Smooth muscle cell (in vitro differentiated cells): ENCODE measurements around the gene NARF. TPM values are rescaled to one million over a fixed set of nuclear protein-coding genes. Genes with fewer than 3 reads are reported as not detected.
A peak's percentile ranks its signal among the peaks of the same experiment; 100 is the strongest.

Experiments
- DNase-seq: peaks from one replicate; lab custom pipeline; 2025; ENCODE audit not compliant: unreplicated experiment; lab: John Stamatoyannopoulos, UW
- H2AFZ ChIP-seq: fragments of 200-600 bp; sonication (generic); 2 replicates; pipeline ENCODE4 v1.6.0; 2016; ENCODE audit warnings: antibody characterized with exemption, low read depth, mild to moderate bottlenecking
- H3F3A ChIP-seq: fragments of 200-600 bp; sonication (generic); 2 replicates; pipeline ENCODE4 v1.6.0; 2017; ENCODE audit warnings: antibody characterized with exemption, low read depth
- H3K27ac ChIP-seq: fragments of 200-600 bp; sonication (generic); 2 replicates; pipeline ENCODE4 v1.5.1; 2016; ENCODE audit warnings: low read depth, mild to moderate bottlenecking
- H3K27me3 ChIP-seq: fragments of 200-600 bp; sonication (generic); 2 replicates; pipeline ENCODE4 v1.6.1; 2016; ENCODE audit warnings: low read depth, mild to moderate bottlenecking
- H3K36me3 ChIP-seq: fragments of 200-600 bp; sonication (generic); 2 replicates; pipeline ENCODE4 v1.5.1; 2016; ENCODE audit warnings: low read depth
- H3K4me1 ChIP-seq: fragments of 200-600 bp; sonication (generic); 2 replicates; pipeline ENCODE4 v1.5.1; 2016; ENCODE audit warnings: low read depth
- H3K4me2 ChIP-seq: fragments of 200-600 bp; sonication (generic); 2 replicates; pipeline ENCODE4 v1.6.0; 2016; ENCODE audit warnings: mild to moderate bottlenecking
- H3K4me3 ChIP-seq: fragments of 200-600 bp; sonication (generic); 2 replicates; pipeline ENCODE4 v1.5.1; 2016; ENCODE audit warnings: mild to moderate bottlenecking
- H3K79me2 ChIP-seq: fragments of 200-600 bp; sonication (generic); 2 replicates; pipeline ENCODE4 v1.6.0; 2016; ENCODE audit warnings: low read depth, mild to moderate bottlenecking
- H3K9ac ChIP-seq: fragments of 200-600 bp; sonication (generic); 2 replicates; pipeline ENCODE4 v1.6.0; 2016; ENCODE audit warnings: low read depth
- H3K9me3 ChIP-seq: fragments of 200-600 bp; sonication (generic); replicated peaks from 2 replicates; pipeline ENCODE4 v1.5.1; 2016; ENCODE audit warnings: low read depth
- H4K20me1 ChIP-seq: fragments of 200-600 bp; sonication (generic); 2 replicates; pipeline ENCODE4 v1.6.0; 2016; ENCODE audit warnings: low read depth
- WGBS: methylation state at CpG from one replicate; pipeline ENCODE4 v1.1.7; 2016; ENCODE audit warnings: low lambda C conversion rate; 5-methylcytosine and 5-hydroxymethylcytosine counted together
- polyA plus RNA-seq: library from polyadenylated mRNA; unstranded; fragments of >200 nt; fragmentation: Nextera tagmentation; extraction: Ambion mirVana; gene quantifications from 2 replicates; pipeline ENCODE4 v1.2.1, GENCODE V29; 2016
- total RNA-seq: library from RNA; depleted of rRNA; stranded (reverse); fragments of >200 nt; gene quantifications from 2 replicates; pipeline ENCODE4 v1.2.3, GENCODE V29; 2014
- TF ChIP-seq, protein P1 (sequence below): fragments of 200-600 bp; sonication (generic); IDR thresholded peaks from 2 replicates; pipeline ENCODE4 v1.5.1; 2017; ENCODE audit warnings: borderline replicate concordance, mild to moderate bottlenecking, antibody characterized with exemption; ENCODE audit not compliant: insufficient read depth, poor library complexity, severe bottlenecking

NARF gene
- total and polyA plus RNA-seq, 2 experiments from 2014 or later: 52.0 to 178 TPM

DNA sequence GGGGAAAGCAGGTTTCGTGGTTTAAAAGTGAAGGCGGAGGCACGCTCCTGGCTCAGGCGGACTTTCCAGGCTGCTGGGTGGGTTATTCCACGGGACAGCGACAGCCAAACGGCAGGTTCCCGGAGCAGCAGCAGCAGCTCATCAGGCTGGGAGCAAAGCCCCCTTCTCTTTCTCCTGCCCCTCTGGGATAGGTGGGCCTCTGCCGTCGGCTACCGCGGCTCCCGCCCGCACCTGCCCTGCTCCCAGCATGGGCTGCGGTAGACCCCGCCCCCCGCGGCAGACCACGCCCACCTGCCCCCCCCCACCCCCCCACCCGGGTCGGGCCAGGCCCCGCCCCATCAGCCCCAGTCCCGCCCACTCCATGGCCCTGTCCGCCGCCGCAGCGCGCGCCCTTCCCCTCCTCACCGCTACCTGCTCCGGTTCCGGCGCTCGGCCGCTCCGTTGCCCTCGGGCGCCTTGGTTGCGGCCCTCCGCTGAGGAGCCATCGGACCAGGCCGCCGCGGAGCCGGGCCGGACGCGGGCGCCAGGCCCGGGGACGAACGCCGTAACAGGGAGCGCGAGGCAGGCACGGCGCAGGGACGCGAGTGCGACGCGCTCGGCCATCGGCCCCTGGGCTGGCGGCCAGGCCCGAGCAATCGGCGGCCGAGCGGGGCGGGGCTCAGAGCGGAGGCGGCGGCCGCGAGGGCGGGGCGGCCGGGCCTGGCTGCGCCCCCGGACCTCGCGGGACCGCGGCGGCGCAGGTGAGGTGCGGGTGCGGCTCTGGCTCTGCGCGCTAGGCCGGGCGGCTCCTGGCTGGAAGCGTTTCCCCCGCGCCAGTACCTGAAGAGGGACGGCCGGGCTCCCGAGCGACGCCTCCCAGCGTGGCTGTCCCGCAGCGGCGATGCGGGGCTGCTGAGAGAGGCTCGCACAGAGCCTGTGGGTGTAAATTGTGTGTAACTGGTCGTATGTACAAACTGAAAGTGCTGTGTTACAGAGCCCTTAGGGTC, 40.2 kb upstream of the NARF start, which contains the start of the genes HEXD and OGFOD3:
Gene HEXD (plus strand): TSS at position 347 of the 986 bp plus-strand sequence. CDS start 1,453 bp downstream, outside the sequence.
Gene OGFOD3 (minus strand): TSS at position 586 of the 986 bp plus-strand sequence. CDS start 101 bp downstream, at position 485.
- peak within 1 kb of the TSS; percentile 87 for H2AFZ ChIP-seq
- DNase-seq: peak; percentile 89
- H3K27ac ChIP-seq: no peak within 1 kb of the TSS
- H3K9me3 ChIP-seq: no peaks in the 10 kb centered on the region
- H3K4me1 ChIP-seq: peaks cover 3% of the 10 kb centered on the region
- no peaks in the 10 kb centered on the region for H3K36me3 ChIP-seq
- TF ChIP-seq, protein P1, sequence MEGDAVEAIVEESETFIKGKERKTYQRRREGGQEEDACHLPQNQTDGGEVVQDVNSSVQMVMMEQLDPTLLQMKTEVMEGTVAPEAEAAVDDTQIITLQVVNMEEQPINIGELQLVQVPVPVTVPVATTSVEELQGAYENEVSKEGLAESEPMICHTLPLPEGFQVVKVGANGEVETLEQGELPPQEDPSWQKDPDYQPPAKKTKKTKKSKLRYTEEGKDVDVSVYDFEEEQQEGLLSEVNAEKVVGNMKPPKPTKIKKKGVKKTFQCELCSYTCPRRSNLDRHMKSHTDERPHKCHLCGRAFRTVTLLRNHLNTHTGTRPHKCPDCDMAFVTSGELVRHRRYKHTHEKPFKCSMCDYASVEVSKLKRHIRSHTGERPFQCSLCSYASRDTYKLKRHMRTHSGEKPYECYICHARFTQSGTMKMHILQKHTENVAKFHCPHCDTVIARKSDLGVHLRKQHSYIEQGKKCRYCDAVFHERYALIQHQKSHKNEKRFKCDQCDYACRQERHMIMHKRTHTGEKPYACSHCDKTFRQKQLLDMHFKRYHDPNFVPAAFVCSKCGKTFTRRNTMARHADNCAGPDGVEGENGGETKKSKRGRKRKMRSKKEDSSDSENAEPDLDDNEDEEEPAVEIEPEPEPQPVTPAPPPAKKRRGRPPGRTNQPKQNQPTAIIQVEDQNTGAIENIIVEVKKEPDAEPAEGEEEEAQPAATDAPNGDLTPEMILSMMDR: no peak
- peaks cover 46% of the 10 kb centered on the region for H4K20me1 ChIP-seq
- no peaks in the 10 kb centered on the region for H3K79me2 ChIP-seq
- H3K4me3 ChIP-seq: peak within 1 kb of the TSS; percentile 99
- H3F3A ChIP-seq: no peaks in the 10 kb centered on the region
- H3K9ac ChIP-seq: peak within 1 kb of the TSS; percentile 59
- H3K27me3 ChIP-seq: no peaks in the 10 kb centered on the region
- H3K4me2 ChIP-seq: peak within 1 kb of the TSS; percentile 96
- WGBS: 4% methylated on average over 48 of the region's 108 CpGs

DNA sequence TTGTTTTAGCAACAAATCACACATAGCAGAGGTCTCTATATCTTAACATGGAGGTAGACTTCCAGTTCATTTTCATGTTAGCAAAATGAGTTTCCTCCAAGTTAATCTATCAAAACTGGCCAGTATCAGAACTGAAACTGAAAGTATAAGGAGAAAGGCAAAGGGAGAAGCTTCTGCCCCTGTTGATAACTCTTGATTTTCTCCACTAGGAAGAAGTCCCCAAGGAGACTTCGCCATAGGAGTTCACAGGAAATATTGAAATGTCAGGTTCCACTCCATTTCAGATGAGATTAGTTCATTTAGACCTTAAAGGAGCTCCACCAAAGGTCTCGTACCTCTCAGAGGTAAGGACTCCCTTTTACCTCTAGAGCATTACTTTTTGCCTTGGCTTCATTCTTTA, 39.0 kb upstream of the NARF start:
- no peaks in the 10 kb centered on the region for H3K27me3 ChIP-seq
- H3K4me1 ChIP-seq: peaks cover 3% of the 10 kb centered on the region
- DNase-seq: no peak
- no peak overlapping the region for H3K27ac ChIP-seq
- H3F3A ChIP-seq: no peaks in the 10 kb centered on the region
- H3K36me3 ChIP-seq: no peaks in the 10 kb centered on the region
- peak overlapping the region; percentile 99 for H3K4me3 ChIP-seq
- H3K9ac ChIP-seq: no peak overlapping the region
- H3K79me2 ChIP-seq: no peaks in the 10 kb centered on the region
- no peak overlapping the region for H2AFZ ChIP-seq
- no peaks in the 10 kb centered on the region for H3K9me3 ChIP-seq
- peak overlapping the region; percentile 96 for H3K4me2 ChIP-seq
- TF ChIP-seq, protein P1: no peak
- peaks cover 35% of the 10 kb centered on the region for H4K20me1 ChIP-seq
- WGBS: 96% methylated on average over 2 of the region's 2 CpGs

DNA sequence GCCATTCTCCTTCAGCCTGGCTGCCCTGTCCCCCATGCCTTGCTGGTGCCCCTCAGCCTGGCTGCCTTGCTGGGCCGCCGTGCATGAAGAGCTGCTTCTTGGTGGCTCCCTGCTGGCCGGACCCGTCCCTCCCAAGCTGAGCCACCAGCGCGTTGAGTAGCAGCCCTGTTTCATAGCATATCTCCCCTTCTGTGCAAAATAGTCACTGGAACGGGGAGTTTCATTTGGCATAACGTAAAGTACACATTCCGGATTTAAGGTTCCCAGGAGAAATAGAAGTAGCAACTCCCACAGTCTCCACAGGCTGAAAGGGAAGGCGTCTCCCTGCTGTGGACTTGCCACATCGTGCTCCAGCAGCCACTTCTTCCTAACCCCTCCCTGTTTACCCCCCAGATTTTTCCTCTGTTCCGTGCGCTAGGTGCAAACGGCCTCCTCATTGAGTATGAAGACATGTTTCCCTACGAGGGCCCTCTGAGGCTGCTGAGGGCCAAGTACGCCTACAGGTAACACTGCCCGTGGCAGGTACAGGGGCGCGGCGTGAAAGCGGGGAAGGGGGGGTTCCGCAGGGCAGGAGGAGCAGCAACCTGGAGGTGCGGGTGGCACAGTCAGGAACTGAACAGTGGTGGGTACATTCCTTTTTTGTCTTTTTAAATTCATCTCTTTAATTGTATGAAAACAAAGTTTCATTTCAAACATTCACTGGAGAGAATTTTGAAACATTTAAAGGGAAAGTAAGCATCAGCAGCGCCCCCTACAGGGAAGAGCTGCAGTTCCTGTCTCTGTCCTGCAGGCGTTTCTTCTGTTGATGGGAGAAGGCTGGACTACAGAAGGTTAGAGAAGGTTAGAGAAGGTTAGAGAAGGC, 34.3 kb upstream of the NARF start:
- Histone ChIP-seq H3K4me1 (no peaks in the 10 kb centered on the region), H3K4me2 (no peak overlapping the region), H3F3A (no peaks in the 10 kb centered on the region), H4K20me1 (no peaks in the 10 kb centered on the region), H3K4me3 (no peak overlapping the region), H2AFZ (no peak overlapping the region), H3K36me3 (no peaks in the 10 kb centered on the region), H3K27me3 (no peaks in the 10 kb centered on the region), H3K79me2 (no peaks in the 10 kb centered on the region), H3K27ac (no peak overlapping the region), H3K9ac (no peak overlapping the region), H3K9me3 (no peaks in the 10 kb centered on the region)
- DNase-seq: no peak
- 85% methylated on average over 25 of the region's 25 CpGs for WGBS
- TF ChIP-seq, protein P1: peak; percentile 48
